LNCaP clone FGC (cell line): ENCODE data around the gene GLB1L.
A peak's percentile ranks its signal among the peaks of the same experiment; 100 is the strongest.
"Not testable (repeated sequence)": the region's sequence is repeated elsewhere in the genome, so short reads cannot be mapped to it uniquely, and the experiment has no call there.

ENCODE experiments used
- DNase-seq: peaks from one replicate; pipeline ENCODE4 v3.0.0-alpha.2; 2011; ENCODE audit warnings: low read depth
- H3K4me3 ChIP-seq: 2 replicates; pipeline ENCODE4 v1.5.1; 2011; ENCODE audit warnings: mild to moderate bottlenecking, low read depth, low read length, control low read depth
- TF ChIP-seq, protein P1 (sequence below): IDR thresholded peaks from 2 replicates; pipeline ENCODE4 v1.5.1; 2012; ENCODE audit warnings: mild to moderate bottlenecking; ENCODE audit not compliant: control insufficient read depth, insufficient read depth; ENCODE audit errors: extremely low read depth

The GLB1L gene

DNA sequence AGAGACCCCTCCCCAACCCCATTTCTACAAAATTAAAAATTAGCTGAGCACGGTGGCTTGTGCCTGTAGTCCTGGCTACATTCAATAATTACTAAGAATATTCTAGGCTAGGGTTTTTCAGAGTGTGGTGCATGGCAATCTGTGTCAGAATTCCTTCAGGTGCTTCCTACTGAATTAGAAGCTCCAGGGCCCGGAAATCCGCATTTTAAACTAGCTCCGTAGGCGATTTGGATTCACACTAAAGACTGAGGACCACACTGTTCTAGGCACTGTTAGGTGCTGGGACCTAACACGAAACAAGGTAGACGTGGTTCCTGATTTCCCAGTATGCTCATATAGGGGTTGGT lies 39.3 kb downstream of the GLB1L start:
- TF ChIP-seq, protein P1, sequence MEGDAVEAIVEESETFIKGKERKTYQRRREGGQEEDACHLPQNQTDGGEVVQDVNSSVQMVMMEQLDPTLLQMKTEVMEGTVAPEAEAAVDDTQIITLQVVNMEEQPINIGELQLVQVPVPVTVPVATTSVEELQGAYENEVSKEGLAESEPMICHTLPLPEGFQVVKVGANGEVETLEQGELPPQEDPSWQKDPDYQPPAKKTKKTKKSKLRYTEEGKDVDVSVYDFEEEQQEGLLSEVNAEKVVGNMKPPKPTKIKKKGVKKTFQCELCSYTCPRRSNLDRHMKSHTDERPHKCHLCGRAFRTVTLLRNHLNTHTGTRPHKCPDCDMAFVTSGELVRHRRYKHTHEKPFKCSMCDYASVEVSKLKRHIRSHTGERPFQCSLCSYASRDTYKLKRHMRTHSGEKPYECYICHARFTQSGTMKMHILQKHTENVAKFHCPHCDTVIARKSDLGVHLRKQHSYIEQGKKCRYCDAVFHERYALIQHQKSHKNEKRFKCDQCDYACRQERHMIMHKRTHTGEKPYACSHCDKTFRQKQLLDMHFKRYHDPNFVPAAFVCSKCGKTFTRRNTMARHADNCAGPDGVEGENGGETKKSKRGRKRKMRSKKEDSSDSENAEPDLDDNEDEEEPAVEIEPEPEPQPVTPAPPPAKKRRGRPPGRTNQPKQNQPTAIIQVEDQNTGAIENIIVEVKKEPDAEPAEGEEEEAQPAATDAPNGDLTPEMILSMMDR, result no peak
- no peak for DNase-seq
- peak overlapping the region; percentile 74 for H3K4me3 ChIP-seq

DNA sequence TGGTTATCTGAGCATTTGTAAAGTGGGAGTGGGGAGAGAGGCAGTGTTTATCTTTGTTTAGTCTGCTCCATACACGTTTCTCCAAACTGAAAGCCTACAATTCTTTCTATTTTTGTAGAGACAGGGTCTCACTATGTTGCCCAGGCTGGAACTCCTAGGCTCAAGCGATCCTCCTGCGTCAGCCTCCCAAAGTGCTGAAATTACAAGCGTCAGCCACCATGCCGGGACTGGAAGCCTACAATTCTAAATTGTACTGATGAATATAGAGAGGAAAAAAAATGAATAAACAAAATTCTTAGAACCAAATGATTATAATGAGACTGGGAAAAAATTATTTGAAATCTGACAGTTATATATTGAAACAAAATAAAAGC lies 40.1 kb downstream of the GLB1L start:
- TF ChIP-seq, protein P1, result no peak
- no peak overlapping the region for H3K4me3 ChIP-seq
- DNase-seq, result no peak

DNA sequence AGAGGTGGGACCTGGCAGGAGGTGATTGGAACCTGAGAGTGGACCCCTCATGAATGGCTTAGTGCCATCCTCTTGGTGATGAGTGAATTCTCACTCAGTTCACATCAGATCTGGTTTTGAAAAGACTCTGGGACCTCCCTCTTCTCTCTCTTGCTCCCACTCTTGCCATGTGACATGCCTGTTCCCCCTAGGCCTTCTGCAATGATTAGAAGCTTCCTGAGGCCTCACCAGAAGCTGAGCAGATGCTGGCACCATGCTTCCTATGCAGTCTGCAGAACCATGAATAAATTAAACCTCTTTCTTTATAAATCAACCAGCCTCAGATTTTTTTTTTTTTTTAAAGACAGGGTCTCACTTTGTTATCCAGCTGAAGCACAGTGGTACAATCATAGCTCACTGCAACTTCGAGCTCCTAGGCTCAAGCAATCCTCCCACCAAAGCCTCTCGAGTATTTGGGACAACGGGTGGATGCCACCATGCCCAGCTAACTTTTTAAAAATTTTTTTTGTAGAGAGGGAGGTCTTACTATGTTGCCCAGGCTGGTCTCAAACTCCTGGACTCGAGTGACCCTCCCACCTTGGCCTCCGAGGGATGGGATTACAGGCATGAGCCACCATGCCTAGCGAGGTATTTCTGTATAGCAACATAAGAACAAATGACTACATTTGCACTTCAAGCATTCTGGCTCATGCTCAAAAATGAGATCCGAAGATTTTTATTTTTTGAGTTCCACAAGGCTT lies 40.6 kb downstream of the GLB1L start:
- DNase-seq, result no peak
- TF ChIP-seq, protein P1, result no peak
- H3K4me3 ChIP-seq, result no peak overlapping the region

DNA sequence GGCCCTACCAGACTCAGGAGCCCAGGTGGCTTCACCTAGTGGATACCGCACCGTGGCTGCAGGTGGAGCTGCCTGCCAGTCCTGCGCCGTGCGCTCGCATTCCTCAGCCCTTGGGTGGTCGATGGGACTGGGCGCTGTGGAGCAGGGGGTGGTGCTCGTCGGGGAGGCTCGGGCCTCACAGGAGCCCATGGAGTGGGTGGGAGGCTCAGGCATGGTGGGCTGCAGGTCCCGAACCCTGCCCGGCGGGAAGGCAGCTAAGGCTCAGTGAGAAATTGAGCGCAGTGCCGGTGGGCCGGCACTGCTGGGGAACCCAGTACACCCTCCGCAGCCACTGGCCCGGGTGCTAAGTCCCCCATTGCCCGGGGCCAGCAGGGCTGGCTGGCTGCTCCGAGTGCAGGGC lies 43.9 kb downstream of the GLB1L start:
- not testable (repeated sequence) for DNase-seq, H3K4me3 ChIP-seq

DNA sequence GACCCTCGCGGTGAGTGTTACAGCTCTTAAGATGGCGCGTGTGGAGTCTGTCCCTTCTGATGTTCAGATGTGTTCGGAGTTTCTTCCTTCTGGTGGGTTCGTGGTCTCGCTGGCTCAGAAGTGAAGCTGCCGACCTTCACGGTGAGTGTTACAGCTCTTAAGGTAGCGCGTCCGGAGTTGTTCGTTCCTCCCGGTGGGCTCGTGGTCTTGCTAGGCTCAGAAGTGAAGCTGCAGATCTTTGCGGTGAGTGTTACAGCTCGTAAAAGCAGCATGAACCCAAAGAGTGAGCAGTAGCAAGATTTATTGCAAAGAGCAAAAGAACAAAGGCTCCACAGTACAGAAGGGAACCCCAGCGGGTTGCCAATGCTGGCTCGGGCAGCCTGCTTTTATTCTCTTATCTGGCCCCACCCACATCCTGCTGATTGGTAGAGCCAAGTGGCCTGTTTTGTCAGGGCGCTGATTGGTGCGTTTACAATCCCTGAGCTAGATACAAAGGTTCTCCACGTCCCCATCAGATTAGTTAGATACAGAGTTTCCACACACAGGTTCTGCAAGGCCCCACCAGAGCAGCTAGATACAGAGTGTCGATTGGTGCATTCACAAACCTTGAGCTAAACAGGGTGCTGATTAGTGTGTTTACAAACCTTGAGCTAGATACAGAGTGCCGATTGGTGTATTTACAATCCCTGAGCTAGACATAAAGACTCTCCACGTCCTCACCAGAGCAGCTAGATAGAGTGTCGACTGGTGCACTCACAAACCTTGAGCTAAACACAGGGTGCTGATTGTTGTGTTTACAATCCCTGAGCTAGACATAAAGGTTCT lies 44.5 kb downstream of the GLB1L start:
- DNase-seq, H3K4me3 ChIP-seq: not testable (repeated sequence)

DNA sequence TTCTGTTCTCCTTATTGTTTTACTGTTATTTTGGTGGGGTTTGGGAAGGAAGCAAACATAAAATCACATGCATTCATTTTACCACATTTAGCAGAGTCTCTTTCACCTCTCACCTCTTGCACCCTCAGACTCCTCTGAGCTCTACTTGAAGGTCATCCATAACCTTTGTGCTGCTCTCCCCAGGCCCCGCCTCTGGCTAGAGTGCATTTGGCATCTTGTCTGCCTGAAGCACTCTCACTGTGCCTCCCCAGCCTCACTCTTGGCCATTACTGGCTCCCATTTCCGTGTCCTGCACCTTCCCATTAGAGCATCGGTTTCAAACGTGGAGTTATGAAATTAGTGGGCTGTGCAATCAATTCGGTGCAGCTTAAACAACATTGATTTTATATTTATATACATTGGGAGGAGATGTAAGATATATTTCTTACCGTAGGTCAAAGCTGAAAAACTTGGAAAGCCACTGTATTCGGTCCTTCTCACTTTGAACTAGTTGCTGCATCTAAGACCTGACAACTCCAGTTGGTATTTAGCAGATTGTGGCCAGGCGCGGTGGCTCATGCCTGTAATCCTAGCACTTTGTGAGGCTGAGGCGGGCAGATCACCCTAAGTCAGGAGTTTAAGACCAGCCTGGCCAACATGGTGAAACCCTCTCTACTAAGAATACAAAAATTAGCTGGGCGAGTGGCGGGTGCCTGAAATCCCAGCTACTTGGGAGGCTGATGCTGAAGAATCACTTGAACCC lies 45.6 kb downstream of the GLB1L start:
- no peak overlapping the region for H3K4me3 ChIP-seq
- no peak for DNase-seq
- TF ChIP-seq, protein P1, result no peak

DNA sequence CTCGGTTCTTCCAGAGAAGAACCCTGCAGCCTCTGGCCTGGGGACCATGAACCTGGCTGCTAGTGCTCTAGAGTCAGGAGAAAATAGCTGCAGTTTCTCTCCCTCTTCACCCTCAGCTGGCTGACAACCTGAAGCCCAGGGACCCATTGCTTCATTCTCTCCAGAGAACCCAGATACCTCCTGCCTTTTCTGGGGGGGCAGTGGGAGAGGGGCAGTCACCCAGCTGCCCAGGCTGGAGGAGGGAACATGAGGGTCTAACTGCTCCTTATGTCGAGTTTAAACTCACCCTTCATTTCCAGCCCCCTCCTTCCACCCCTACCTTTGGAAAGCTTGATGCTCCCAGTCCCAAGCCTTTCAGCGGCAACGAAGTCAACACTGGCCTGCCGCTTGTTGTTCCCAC lies 46.3 kb downstream of the GLB1L start:
- H3K4me3 ChIP-seq, result no peak overlapping the region
- TF ChIP-seq, protein P1, result no peak
- no peak for DNase-seq

DNA sequence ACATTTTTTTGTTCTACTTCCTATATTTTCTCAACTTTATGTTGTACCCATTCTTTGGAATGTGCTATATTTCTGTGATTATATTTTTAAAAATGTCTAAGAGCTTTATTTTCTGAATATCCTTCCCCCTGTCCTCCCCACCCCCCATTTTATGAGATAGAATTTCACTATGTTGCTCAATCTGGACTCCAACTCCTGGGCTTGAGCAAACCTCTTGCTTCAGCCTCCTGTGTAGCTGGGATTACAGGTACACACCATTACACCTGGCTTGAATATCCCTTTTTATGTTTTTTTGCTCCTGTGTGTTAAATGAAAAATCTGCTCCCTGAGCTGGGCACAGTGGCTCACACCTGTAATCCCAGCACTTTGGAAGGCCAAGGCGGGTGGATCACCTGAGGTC lies 47.9 kb downstream of the GLB1L start:
- H3K4me3 ChIP-seq, result no peak overlapping the region
- no peak for DNase-seq
- TF ChIP-seq, protein P1, result no peak
